ENCODE data around the gene RNU6-8. TPM values are rescaled to one million over a fixed set of nuclear protein-coding genes. Genes with fewer than 3 reads are reported as not detected.

RNU6-8 gene
- total RNA-seq, 4 donors from 2014 or later, result not detected

GRCh38 chr14:32249371-32249770 lies 46.3 kb upstream of the RNU6-8 start:
- no peak for DNase-seq (ENCODE audit: low spot score in 2 of 2)
- intact Hi-C loops (cut with DNase I; ENCODE audit: low total_unique reads), result no loop called here
- WGBS, 2 donors, result 67 to 89% methylated on average over 5 of the region's 5 CpGs
- TF ChIP-seq POLR2A (IDR thresholded peaks at IDR 0.05) (no peak), CTCF (IDR thresholded peaks at IDR 0.05) (no peak)
- no peak overlapping the region for H3K4me3 ChIP-seq (ENCODE audit: low read depth, poor library complexity, severe bottlenecking)

- H3K4me3 ChIP-seq (ENCODE audit: low read depth, poor library complexity, severe bottlenecking), result no peak overlapping the region
- TF ChIP-seq CTCF (IDR thresholded peaks at IDR 0.05) (no peak), POLR2A (IDR thresholded peaks at IDR 0.05) (no peak)
- DNase-seq (ENCODE audit: low spot score in 2 of 2), result no peak
- intact Hi-C loops (cut with DNase I; ENCODE audit: low total_unique reads), result no loop called here
- 94 to 95% methylated on average over 5 of the region's 5 CpGs for WGBS, 2 donors
Measured at GRCh38 chr14:32246751-32247150, 43.7 kb upstream of the RNU6-8 start.

- TF ChIP-seq POLR2A (IDR thresholded peaks at IDR 0.05) (no peak), CTCF (IDR thresholded peaks at IDR 0.05) (no peak)
- intact Hi-C loops (cut with DNase I; ENCODE audit: low total_unique reads), result no loop called here
- H3K4me3 ChIP-seq (ENCODE audit: low read depth, poor library complexity, severe bottlenecking), result no peak overlapping the region
- DNase-seq (ENCODE audit: low spot score in 2 of 2), result no peak
Measured at GRCh38 chr14:32244404-32244803, 41.3 kb upstream of the RNU6-8 start.

- intact Hi-C loops (cut with DNase I; ENCODE audit: low total_unique reads), result no loop called here
- H3K4me3 ChIP-seq (ENCODE audit: low read depth, poor library complexity, severe bottlenecking), result no peak overlapping the region
- DNase-seq (ENCODE audit: low spot score in 2 of 2), result no peak
- 68 to 69% methylated on average over 1 of the region's 1 CpG for WGBS, 2 donors
- TF ChIP-seq CTCF (IDR thresholded peaks at IDR 0.05), result no peak
Measured at GRCh38 chr14:32233260-32233659, 30.2 kb upstream of the RNU6-8 start.

- H3K4me3 ChIP-seq (ENCODE audit: low read depth, poor library complexity, severe bottlenecking), result no peak overlapping the region
- DNase-seq (ENCODE audit: low spot score in 2 of 2), result no peak
- intact Hi-C loops (cut with DNase I; ENCODE audit: low total_unique reads), result no loop called here
- TF ChIP-seq CTCF (IDR thresholded peaks at IDR 0.05), result no peak
- TF ChIP-seq POLR2A (IDR thresholded peaks at IDR 0.05), result no peak
- WGBS, 2 donors, result 56 to 64% methylated on average over 1 of the region's 1 CpG
Measured at GRCh38 chr14:32232481-32232880, 29.4 kb upstream of the RNU6-8 start.

GRCh38 chr14:32230695-32231280 lies 27.7 kb upstream of the RNU6-8 start:
- DNase-seq (ENCODE audit: low spot score in 2 of 2), result no peak
- intact Hi-C loops (cut with DNase I; ENCODE audit: low total_unique reads), result no loop called here
- 78 to 85% methylated on average over 2 of the region's 2 CpGs for WGBS, 2 donors
- TF ChIP-seq POLR2A (IDR thresholded peaks at IDR 0.05) (no peak), CTCF (IDR thresholded peaks at IDR 0.05) (no peak)
- no peak overlapping the region for H3K4me3 ChIP-seq (ENCODE audit: low read depth, poor library complexity, severe bottlenecking)

Data from lower leg skin (tissue), 4 donors.